H9 (cell line): Measurements from ENCODE around the gene VASH1. TPM values are rescaled to one million over a fixed set of nuclear protein-coding genes. Genes with fewer than 3 reads are reported as not detected.

ENCODE experiments used
- DNase-seq: peaks from one replicate; pipeline ENCODE4 v3.0.0-alpha.2; 2017
- H2AFZ ChIP-seq: one replicate; pipeline ENCODE4 v1.6.1; 2013; ENCODE audit warnings: mild to moderate bottlenecking, low read length, control low read depth, moderate library complexity
- H2AK5ac ChIP-seq: 2 replicates; pipeline ENCODE4 v1.6.1; 2013; ENCODE audit warnings: low read length, control low read depth, mixed read lengths; ENCODE audit not compliant: insufficient read length
- H2BK120ac ChIP-seq: one replicate; pipeline ENCODE4 v1.6.1; 2013; ENCODE audit warnings: low read depth, mild to moderate bottlenecking, low read length, control low read depth, inconsistent platforms; ENCODE audit not compliant: poor library complexity, severe bottlenecking
- H2BK12ac ChIP-seq: 2 replicates; pipeline ENCODE4 v1.6.1; 2013; ENCODE audit warnings: low read length, control low read depth, mixed read lengths, low read depth; ENCODE audit not compliant: insufficient read length
- H2BK15ac ChIP-seq: 2 replicates; pipeline ENCODE4 v1.6.1; 2013; ENCODE audit warnings: low read depth, low read length, control low read depth
- H2BK20ac ChIP-seq: one replicate; pipeline ENCODE4 v1.6.1; 2013; ENCODE audit warnings: low read depth, mild to moderate bottlenecking, low read length, control low read depth, inconsistent platforms; ENCODE audit not compliant: poor library complexity, severe bottlenecking
- H2BK5ac ChIP-seq: 2 replicates; pipeline ENCODE4 v1.6.1; 2013; ENCODE audit warnings: low read length, control low read depth, mixed read lengths; ENCODE audit not compliant: insufficient read length
- H3K14ac ChIP-seq: 2 replicates; pipeline ENCODE4 v1.6.1; 2013; ENCODE audit warnings: low read length, control low read depth; ENCODE audit not compliant: insufficient read depth
- H3K18ac ChIP-seq: 2 replicates; pipeline ENCODE4 v1.6.1; 2013; ENCODE audit warnings: low read depth, mild to moderate bottlenecking, mixed read lengths, low read length, control low read depth; ENCODE audit not compliant: insufficient read length
- H3K23ac ChIP-seq: 2 replicates; pipeline ENCODE4 v1.6.1; 2013; ENCODE audit warnings: low read length, control low read depth, mixed read lengths, low read depth; ENCODE audit not compliant: insufficient read length
- H3K23me2 ChIP-seq: 2 replicates; pipeline ENCODE4 v1.6.1; 2013; ENCODE audit warnings: low read depth, mild to moderate bottlenecking, mixed read lengths, low read length, control low read depth; ENCODE audit not compliant: insufficient read length, poor library complexity, severe bottlenecking
- H3K27ac ChIP-seq: 2 replicates; pipeline ENCODE4 v1.5.1; 2013; ENCODE audit warnings: low read length, control low read depth, mixed read lengths, low read depth; ENCODE audit not compliant: insufficient read length
- H3K27me3 ChIP-seq: 2 replicates; pipeline ENCODE4 v1.6.1; 2013; ENCODE audit warnings: low read length, control low read depth, inconsistent platforms; ENCODE audit not compliant: insufficient read depth
- H3K4ac ChIP-seq: 2 replicates; pipeline ENCODE4 v1.6.1; 2013; ENCODE audit warnings: low read depth, mild to moderate bottlenecking, control low read depth, inconsistent platforms, low read length, moderate library complexity
- H3K4me1 ChIP-seq: 2 replicates; pipeline ENCODE4 v1.6.1; 2013; ENCODE audit warnings: low read length, control low read depth, inconsistent platforms; ENCODE audit not compliant: insufficient read depth
- H3K4me2 ChIP-seq: 2 replicates; pipeline ENCODE4 v1.6.1; 2013; ENCODE audit warnings: low read length, control low read depth, mixed read lengths; ENCODE audit not compliant: insufficient read length, insufficient read depth
- H3K56ac ChIP-seq: 2 replicates; pipeline ENCODE4 v1.6.1; 2013; ENCODE audit warnings: low read depth, mild to moderate bottlenecking, mixed read lengths, low read length, control low read depth; ENCODE audit not compliant: insufficient read length
- H3K79me1 ChIP-seq: 2 replicates; pipeline ENCODE4 v1.6.1; 2013; ENCODE audit warnings: low read depth, mild to moderate bottlenecking, moderate library complexity, low read length, control low read depth, inconsistent platforms; ENCODE audit not compliant: insufficient read depth, poor library complexity, severe bottlenecking
- H3K79me2 ChIP-seq: 2 replicates; pipeline ENCODE4 v1.6.1; 2013; ENCODE audit warnings: low read length, control low read depth, inconsistent platforms; ENCODE audit not compliant: insufficient read depth
- H3K9ac ChIP-seq: 2 replicates; pipeline ENCODE4 v1.6.1; 2013; ENCODE audit warnings: low read length, control low read depth, mixed read lengths; ENCODE audit not compliant: insufficient read length; ENCODE audit errors: extremely low read depth
- H3K9me3 ChIP-seq: one replicate; pipeline ENCODE4 v1.6.1; 2013; ENCODE audit warnings: low read depth, low read length, inconsistent platforms; ENCODE audit not compliant: control insufficient read depth
- H3T11ph ChIP-seq: one replicate; pipeline ENCODE4 v1.6.1; 2013; ENCODE audit warnings: mild to moderate bottlenecking, low read length, control low read depth, inconsistent platforms
- H4K20me1 ChIP-seq: one replicate; pipeline ENCODE4 v1.6.1; 2013; ENCODE audit not compliant: control insufficient read depth, insufficient read length, insufficient read depth
- H4K5ac ChIP-seq: 2 replicates; pipeline ENCODE4 v1.6.1; 2013; ENCODE audit warnings: low read depth, mild to moderate bottlenecking, mixed read lengths, low read length, control low read depth; ENCODE audit not compliant: insufficient read length
- H4K8ac ChIP-seq: replicated peaks from 2 replicates; pipeline ENCODE4 v1.6.1; 2013; ENCODE audit warnings: low read length, control low read depth, mixed read lengths, low read depth; ENCODE audit not compliant: insufficient read length
- H4K91ac ChIP-seq: 2 replicates; pipeline ENCODE4 v1.6.1; 2013; ENCODE audit warnings: low read depth, mild to moderate bottlenecking, moderate library complexity, mixed read lengths, low read length, control low read depth; ENCODE audit not compliant: insufficient read length
- H3K27ac Mint-ChIP-seq, 3 experiments: 2 replicates in 2 of 3; 3 replicates in 1 of 3; pipeline ENCODE4 v1.8.0; 2020 to 2021; ENCODE audit warnings: mixed read lengths in 3 of 3, mild to moderate bottlenecking in 1 of 3, moderate library complexity in 1 of 3
- H3K27me3 Mint-ChIP-seq: 2 replicates; pipeline ENCODE4 v1.8.0; 2021; ENCODE audit warnings: low read depth, mild to moderate bottlenecking, moderate library complexity, mixed read lengths
- H3K36me3 Mint-ChIP-seq, 3 experiments: 2 replicates in 2 of 3; 3 replicates in 1 of 3; pipeline ENCODE4 v1.8.0; 2020 to 2021; ENCODE audit warnings: low read depth in 3 of 3, mixed read lengths in 3 of 3; ENCODE audit not compliant: insufficient read depth in 1 of 3
- H3K4me1 Mint-ChIP-seq, 2 experiments: 2 replicates each; pipeline ENCODE4 v1.8.0; 2020; ENCODE audit warnings: mixed read lengths in 2 of 2
- H3K4me3 Mint-ChIP-seq, 2 experiments: 2 replicates in 1 of 2; 3 replicates in 1 of 2; pipeline ENCODE4 v1.8.0; 2020 to 2021; ENCODE audit warnings: mild to moderate bottlenecking in 2 of 2, mixed read lengths in 2 of 2, moderate library complexity in 1 of 2
- H3K9me3 Mint-ChIP-seq, 2 experiments: 2 replicates in 1 of 2; 3 replicates in 1 of 2; pipeline ENCODE4 v1.8.0; 2020; ENCODE audit warnings: mild to moderate bottlenecking in 2 of 2, mixed read lengths in 2 of 2, moderate library complexity in 1 of 2
- CTCF ChIP-seq: fragments of 200-600 bp; sonication (generic); conservative IDR thresholded peaks from 3 replicates; pipeline ENCODE4 v1.8.0; 2021; ENCODE audit warnings: antibody characterized with exemption, mild to moderate bottlenecking
- WGBS: extraction: QIAGEN DNeasy Blood & Tissue Kit; methylation state at CpG from one replicate; pipeline ENCODE4 v1.1.7; 2013; ENCODE audit warnings: missing lambda C conversion rate, low lambda C conversion rate, mixed read lengths; ENCODE audit not compliant: insufficient read length; ENCODE audit errors: extremely low coverage; 5-methylcytosine and 5-hydroxymethylcytosine counted together
- total RNA-seq: library from RNA; stranded (reverse); gene quantifications from 2 replicates; pipeline ENCODE4 v1.2.1, GENCODE V29; 2021

Gene VASH1
- total RNA-seq, 1 experiment from 2014 or later, result 5.8 TPM

GRCh38 chr14:76752744-76753143 lies 8.5 kb upstream of the VASH1 start:
- H3K4me3 Mint-ChIP-seq, result no peak overlapping the region
- H3K36me3 Mint-ChIP-seq, result peaks cover 0 to 3% (median 1%) of the 10 kb centered on the region in 3 experiments; a peak in 1 of 7 replicates

More at GRCh38 chr14:76752744-76753143, 8.5 kb upstream of the VASH1 start:
- H3K9ac ChIP-seq, result no peak overlapping the region
- H2BK120ac ChIP-seq, result no peak overlapping the region
- WGBS, result no CpG with 5 or more reads among the region's 6 CpGs
- Mint-ChIP-seq H3K27ac (peak overlapping the region in 1 of 3 experiments; percentile 93; a peak in 1 of 7 replicates), H3K9me3 (peaks cover 10 to 11% of the 10 kb centered on the region in 2 experiments), H3K27me3 (peaks cover 22% of the 10 kb centered on the region), H3K4me1 (no peaks in the 10 kb centered on the region)
- no peak overlapping the region for H4K91ac ChIP-seq
- no peak overlapping the region for H2BK15ac ChIP-seq
- H2AFZ ChIP-seq, result no peak overlapping the region
- H3K56ac ChIP-seq, result no peak overlapping the region
- no peak overlapping the region for H2AK5ac ChIP-seq
- H3K4me2 ChIP-seq, result no peak overlapping the region
- H3T11ph ChIP-seq, result no peak overlapping the region
- no peak overlapping the region for H3K4ac ChIP-seq
- no peaks in the 10 kb centered on the region for H3K23me2 ChIP-seq
- H4K8ac ChIP-seq, result no peak overlapping the region
- H3K14ac ChIP-seq, result no peak overlapping the region
- no peak overlapping the region for H3K23ac ChIP-seq
- H3K79me1 ChIP-seq, result no peaks in the 10 kb centered on the region
- H3K79me2 ChIP-seq, result no peaks in the 10 kb centered on the region
- H3K18ac ChIP-seq, result no peak overlapping the region
- no peaks in the 10 kb centered on the region for H3K4me1 ChIP-seq
- no peaks in the 10 kb centered on the region for H3K27me3 ChIP-seq
- H4K5ac ChIP-seq, result no peak overlapping the region
- no peak for TF ChIP-seq CTCF
- no peaks in the 10 kb centered on the region for H3K9me3 ChIP-seq
- no peaks in the 10 kb centered on the region for H4K20me1 ChIP-seq
- no peak for DNase-seq
- no peak overlapping the region for H3K27ac ChIP-seq
- H2BK12ac ChIP-seq, result no peak overlapping the region
- no peak overlapping the region for H2BK20ac ChIP-seq
- no peak overlapping the region for H2BK5ac ChIP-seq
